ENCODE results near the gene KDM2A. TPM values are rescaled to one million over a fixed set of nuclear protein-coding genes. Genes with fewer than 3 reads are reported as not detected.

The KDM2A gene
- total RNA-seq, 1 experiment from 2014 or later: 50.4 TPM

DNA sequence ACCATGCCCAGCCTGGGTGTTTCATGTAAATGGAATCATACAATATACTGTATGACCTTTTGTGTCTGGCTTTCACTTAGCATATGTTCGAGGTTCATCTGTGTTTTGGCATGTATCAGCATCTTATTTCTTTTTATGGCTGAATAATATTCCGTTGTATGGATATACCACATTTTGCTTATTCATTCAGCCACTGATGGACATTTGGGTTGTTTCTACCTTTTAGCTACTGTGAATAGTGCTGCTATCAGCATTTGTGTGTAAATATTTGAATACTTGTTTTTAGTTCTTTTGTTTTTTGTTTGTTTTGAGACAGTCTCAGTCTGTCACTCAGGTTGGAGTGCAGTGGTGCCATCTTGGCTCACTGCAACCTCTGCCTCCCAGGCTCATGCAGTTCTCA lies 35.7 kb downstream of the KDM2A start (continued):
- TF ChIP-seq CTCF (IDR thresholded peaks at IDR 0.05 in 2 of 3, conservative IDR thresholded peaks at IDR 0.05 in 1 of 3; ENCODE audit: borderline replicate concordance in 1 of 3, insufficient read depth in 1 of 3, low read depth in 2 of 3, low read length in 2 of 3) (no peak), EZH2 (IDR thresholded peaks at IDR 0.05) (no peak), ELF1 (IDR thresholded peaks at IDR 0.05; ENCODE audit: borderline replicate concordance, low read depth) (no peak), YY1 (IDR thresholded peaks at IDR 0.05; ENCODE audit: extremely low read depth, insufficient replicate concordance, low read depth, low read length) (no peak), ATF3 (IDR thresholded peaks at IDR 0.05) (no peak), EGR1 (IDR thresholded peaks at IDR 0.05; ENCODE audit: low read depth) (no peak), SIN3A (IDR thresholded peaks at IDR 0.05; ENCODE audit: low read depth) (no peak), POLR2AphosphoS5 (IDR thresholded peaks at IDR 0.05; ENCODE audit: low read depth, low read length) (no peak), SP1 (IDR thresholded peaks at IDR 0.05; ENCODE audit: low read depth) (no peak), EZH2phosphoT487 (IDR thresholded peaks at IDR 0.05; ENCODE audit: borderline replicate concordance) (no peak), CEBPB (IDR thresholded peaks at IDR 0.05; ENCODE audit: low read depth) (no peak)
- TF ChIP-seq, protein P1, sequence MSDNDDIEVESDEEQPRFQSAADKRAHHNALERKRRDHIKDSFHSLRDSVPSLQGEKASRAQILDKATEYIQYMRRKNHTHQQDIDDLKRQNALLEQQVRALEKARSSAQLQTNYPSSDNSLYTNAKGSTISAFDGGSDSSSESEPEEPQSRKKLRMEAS (IDR thresholded peaks at IDR 0.05): no peak

DNA sequence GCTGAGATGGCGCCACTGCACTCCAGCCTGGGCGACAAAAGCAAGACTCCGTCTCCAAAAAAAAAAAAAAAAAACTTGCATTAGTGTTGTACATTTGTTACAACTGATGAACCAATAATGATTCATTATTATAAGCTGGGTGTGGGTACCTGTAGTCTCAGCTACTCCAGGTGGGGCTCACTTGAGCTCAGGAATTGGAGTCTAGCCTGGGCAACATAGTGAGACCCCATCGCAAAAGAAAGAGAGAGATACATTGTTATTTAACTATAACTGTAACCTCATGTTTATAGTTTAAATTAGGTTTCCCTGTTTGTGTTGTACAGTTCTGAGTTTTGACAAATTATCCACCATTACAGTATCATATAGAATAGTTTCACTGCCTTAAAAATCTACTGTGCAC lies 38.6 kb downstream of the KDM2A start:
- intact Hi-C loops (cut with micrococcal nuclease): no loop called here
- Histone ChIP-seq H3K4me3 (replicated peaks in 1 of 2; ENCODE audit: low read depth in 1 of 2, low read length in 2 of 2) (no peak overlapping the region), H3K4me2 (ENCODE audit: low read length) (no peak overlapping the region), H3K9ac (ENCODE audit: low read length) (no peak overlapping the region), H4K20me1 (ENCODE audit: insufficient read depth) (peaks cover 6% of the 10 kb centered on the region), H3K4me1 (ENCODE audit: control insufficient read depth in 1 of 2, insufficient read depth in 2 of 2, low read length in 2 of 2) (peaks cover 16 to 17% of the 10 kb centered on the region in 2 experiments; a peak in 3 of 4 replicates), H3K27ac (ENCODE audit: low read depth, low read length) (no peak overlapping the region), H3K27me3 (ENCODE audit: insufficient read depth, low read length) (no peaks in the 10 kb centered on the region), H2AFZ (ENCODE audit: low read depth, low read length, poor library complexity, severe bottlenecking) (no peak overlapping the region), H3K9me2 (ENCODE audit: insufficient read depth) (no peaks in the 10 kb centered on the region), H3K79me2 (ENCODE audit: insufficient read depth, low read length) (peaks cover 71% of the 10 kb centered on the region), H3K9me3 (ENCODE audit: control insufficient read depth in 1 of 2, insufficient read depth in 1 of 2, low read depth in 1 of 2, low read length in 2 of 2) (no peaks in the 10 kb centered on the region), H3K36me3 (ENCODE audit: control insufficient read depth in 1 of 2, insufficient read depth in 2 of 2, low read length in 2 of 2) (0 out of 4 replicates have a peak, but pooled peaks cover 0 to 6% of the 10 kb centered on the region in 2 experiments)
- no TSS peak for BruUV-seq (replicated peaks)
- ATAC-seq (no peak), DNase-seq (ENCODE audit: low read depth, low spot score) (no peak)
- ChIA-PET RAD21 (ENCODE audit: low non-redundant PET in 1 of 2, low total read pairs in 2 of 2, uncharacterized antibody in 2 of 2, unreplicated experiment in 2 of 2) (no interaction called here), CTCF (interaction anchor here (1.0 kb wide), 1 partner anchor 10 kb away, joined by 3 read pairs; no protein-coding TSS in a partner anchor), POLR2A (no interaction called here)
- TF ChIP-seq ELF1 (IDR thresholded peaks at IDR 0.05; ENCODE audit: borderline replicate concordance, low read depth): no peak
- TF ChIP-seq, protein P1 (IDR thresholded peaks at IDR 0.05): no peak
- no peak for TF ChIP-seq YY1 (IDR thresholded peaks at IDR 0.05; ENCODE audit: extremely low read depth, insufficient replicate concordance, low read depth, low read length)
- no peak for TF ChIP-seq CEBPB (IDR thresholded peaks at IDR 0.05; ENCODE audit: low read depth)
- TF ChIP-seq CTCF (IDR thresholded peaks at IDR 0.05 in 2 of 3, conservative IDR thresholded peaks at IDR 0.05 in 1 of 3; ENCODE audit: borderline replicate concordance in 1 of 3, insufficient read depth in 1 of 3, low read depth in 2 of 3, low read length in 2 of 3): no peak
- TF ChIP-seq SRF (IDR thresholded peaks at IDR 0.05; ENCODE audit: low read depth): no peak
- no peak for TF ChIP-seq EGR1 (IDR thresholded peaks at IDR 0.05; ENCODE audit: low read depth)
- TF ChIP-seq TCF7L2 (IDR thresholded peaks at IDR 0.05; ENCODE audit: borderline replicate concordance, extremely low read depth, insufficient read depth, insufficient read length): no peak
- no peak for TF ChIP-seq SP1 (IDR thresholded peaks at IDR 0.05; ENCODE audit: low read depth)
- TF ChIP-seq CBX3 (IDR thresholded peaks at IDR 0.05; ENCODE audit: low read depth): no peak

Data from HCT116 (cell line).